GM12873 (cell line): ENCODE measurements around the gene YY1.

Source experiments
- CTCF ChIP-seq: IDR thresholded peaks from 2 replicates; pipeline ENCODE4 v1.5.1; 2012; ENCODE audit warnings: low read depth, mild to moderate bottlenecking, moderate library complexity, low read length, control low read depth; ENCODE audit not compliant: insufficient read depth; ENCODE audit errors: missing control alignments

YY1 gene

GRCh38 chr14:100323942-100324307 lies 85.0 kb downstream of the YY1 start:
- TF ChIP-seq CTCF: no peak

- no peak for TF ChIP-seq CTCF
These were observed 86.3 kb downstream of the YY1 start for GRCh38 chr14:100325231-100325632.

GRCh38 chr14:100325958-100326357 lies 87.0 kb downstream of the YY1 start:
- TF ChIP-seq CTCF: no peak

- no peak for TF ChIP-seq CTCF
These were observed 88.2 kb downstream of the YY1 start for GRCh38 chr14:100327128-100327527.

- no peak for TF ChIP-seq CTCF
These were observed 89.7 kb downstream of the YY1 start for GRCh38 chr14:100328495-100329163.

- no peak for TF ChIP-seq CTCF
These were observed 90.5 kb downstream of the YY1 start for GRCh38 chr14:100329233-100330006.

- no peak for TF ChIP-seq CTCF
These were observed 91.0 kb downstream of the YY1 start for GRCh38 chr14:100330007-100330344.
